ENCODE data around the gene LMLN. TPM values are rescaled to one million over a fixed set of nuclear protein-coding genes. Genes with fewer than 3 reads are reported as not detected.
"Not testable (repeated sequence)": the region's sequence is repeated elsewhere in the genome, so short reads cannot be mapped to it uniquely, and the experiment has no call there.

Gene LMLN
- total and polyA plus RNA-seq, 2 donors from 2014 or later = 1.6 to 10.5 TPM

DNA sequence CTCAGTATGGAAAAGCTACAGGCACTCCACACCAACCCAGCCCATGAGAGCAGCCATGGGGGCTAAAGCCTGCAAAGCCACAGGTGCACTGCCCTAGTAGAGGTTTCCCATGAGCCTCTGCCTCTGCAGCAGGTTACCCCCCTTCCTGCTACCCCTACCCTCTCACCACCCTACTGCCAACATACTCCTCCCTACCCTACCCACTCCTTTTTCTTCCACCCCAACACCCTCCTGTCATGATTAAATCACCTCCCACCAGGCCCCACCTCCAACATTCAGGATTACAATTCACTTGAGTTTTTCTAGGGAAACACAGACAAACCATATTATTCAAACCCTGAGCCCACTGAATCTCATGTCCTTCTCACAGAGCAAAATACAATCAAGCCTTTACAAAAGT lies 88.4 kb downstream of the LMLN start:
- Histone ChIP-seq H3K9me3 (ENCODE audit: control insufficient read depth in 2 of 3, insufficient read depth in 1 of 3, low read length in 3 of 3) (no peaks in the 10 kb centered on the region), H3K9ac (ENCODE audit: low read length in 3 of 3) (no peak overlapping the region), H3K27me3 (ENCODE audit: control insufficient read depth, insufficient read depth, low read length) (no peaks in the 10 kb centered on the region), H3K4me3 (ENCODE audit: low read length in 3 of 3) (no peak overlapping the region), H3K4me1 (ENCODE audit: control insufficient read depth in 2 of 3, insufficient read depth in 2 of 3, low read depth in 1 of 3, low read length in 3 of 3) (no peaks in the 10 kb centered on the region), H3K36me3 (ENCODE audit: control insufficient read depth in 2 of 3, insufficient read depth in 3 of 3, low read length in 3 of 3) (no peaks in the 10 kb centered on the region), H3K27ac (ENCODE audit: low read depth in 2 of 2, low read length in 2 of 2) (no peak overlapping the region)
- TF ChIP-seq, protein P1, sequence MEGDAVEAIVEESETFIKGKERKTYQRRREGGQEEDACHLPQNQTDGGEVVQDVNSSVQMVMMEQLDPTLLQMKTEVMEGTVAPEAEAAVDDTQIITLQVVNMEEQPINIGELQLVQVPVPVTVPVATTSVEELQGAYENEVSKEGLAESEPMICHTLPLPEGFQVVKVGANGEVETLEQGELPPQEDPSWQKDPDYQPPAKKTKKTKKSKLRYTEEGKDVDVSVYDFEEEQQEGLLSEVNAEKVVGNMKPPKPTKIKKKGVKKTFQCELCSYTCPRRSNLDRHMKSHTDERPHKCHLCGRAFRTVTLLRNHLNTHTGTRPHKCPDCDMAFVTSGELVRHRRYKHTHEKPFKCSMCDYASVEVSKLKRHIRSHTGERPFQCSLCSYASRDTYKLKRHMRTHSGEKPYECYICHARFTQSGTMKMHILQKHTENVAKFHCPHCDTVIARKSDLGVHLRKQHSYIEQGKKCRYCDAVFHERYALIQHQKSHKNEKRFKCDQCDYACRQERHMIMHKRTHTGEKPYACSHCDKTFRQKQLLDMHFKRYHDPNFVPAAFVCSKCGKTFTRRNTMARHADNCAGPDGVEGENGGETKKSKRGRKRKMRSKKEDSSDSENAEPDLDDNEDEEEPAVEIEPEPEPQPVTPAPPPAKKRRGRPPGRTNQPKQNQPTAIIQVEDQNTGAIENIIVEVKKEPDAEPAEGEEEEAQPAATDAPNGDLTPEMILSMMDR (IDR thresholded peaks at IDR 0.05; ENCODE audit: borderline replicate concordance, extremely low read depth, insufficient read depth) = no peak
- DNase-seq = no peak
- FAIRE-seq = no peak
- intact Hi-C loops (cut with DNase I) = no loop called here

DNA sequence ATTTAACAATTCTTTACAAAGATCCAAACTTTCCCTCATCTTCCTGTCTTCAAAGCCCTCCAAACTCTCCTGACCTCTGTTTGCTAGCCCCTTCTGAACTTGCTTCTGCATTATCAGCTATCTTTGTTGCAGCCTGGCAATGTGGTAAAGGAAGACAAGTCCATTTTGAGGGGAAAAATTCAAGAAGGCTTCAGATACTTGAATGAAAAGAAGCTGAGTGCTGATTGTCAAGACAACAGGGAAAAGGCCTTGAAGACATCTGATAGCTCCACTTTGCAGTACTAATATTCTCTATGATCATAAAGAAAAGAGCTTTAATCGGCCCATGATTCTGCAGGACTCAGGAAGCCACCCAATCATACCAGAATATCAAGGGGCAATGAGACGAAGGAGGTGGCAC lies 91.8 kb downstream of the LMLN start:
- no peaks in the 10 kb centered on the region for H3K27me3 ChIP-seq (ENCODE audit: control insufficient read depth, insufficient read depth, low read length)
- no peak overlapping the region for H3K9ac ChIP-seq (ENCODE audit: low read length in 3 of 3)
- intact Hi-C loops (cut with DNase I) = no loop called here
- no peaks in the 10 kb centered on the region for H3K9me3 ChIP-seq (ENCODE audit: control insufficient read depth in 2 of 3, insufficient read depth in 1 of 3, low read length in 3 of 3)
- FAIRE-seq = no peak
- no peak overlapping the region for H3K27ac ChIP-seq (ENCODE audit: low read depth in 2 of 2, low read length in 2 of 2)
- no peaks in the 10 kb centered on the region for H3K36me3 ChIP-seq (ENCODE audit: control insufficient read depth in 2 of 3, insufficient read depth in 3 of 3, low read length in 3 of 3)
- no peak overlapping the region for H3K4me3 ChIP-seq (ENCODE audit: low read length in 3 of 3)
- DNase-seq = no peak
- no peaks in the 10 kb centered on the region for H3K4me1 ChIP-seq (ENCODE audit: control insufficient read depth in 2 of 3, insufficient read depth in 2 of 3, low read depth in 1 of 3, low read length in 3 of 3)
- TF ChIP-seq, protein P1 (IDR thresholded peaks at IDR 0.05; ENCODE audit: borderline replicate concordance, extremely low read depth, insufficient read depth) = no peak

DNA sequence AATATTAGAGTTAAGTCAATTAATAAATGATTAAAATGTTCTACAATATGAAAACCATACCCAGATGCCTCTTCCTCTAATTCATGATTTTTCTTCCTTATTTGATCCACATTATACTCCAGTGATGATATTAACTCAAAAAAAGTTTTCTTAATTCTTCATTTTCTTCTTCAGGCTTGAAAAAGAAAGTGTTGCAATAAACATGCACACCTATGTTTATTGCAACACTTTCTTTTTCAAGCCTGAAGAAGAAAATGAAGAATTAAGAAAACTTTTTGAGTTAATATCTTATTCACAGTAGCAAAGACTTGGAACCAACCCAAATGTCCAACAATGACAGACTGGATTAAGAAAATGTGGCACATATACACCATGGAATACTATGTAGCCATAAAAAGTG lies 93.4 kb downstream of the LMLN start:
- FAIRE-seq; H3K4me1 ChIP-seq (ENCODE audit: control insufficient read depth in 2 of 3, insufficient read depth in 2 of 3, low read depth in 1 of 3, low read length in 3 of 3); H3K4me3 ChIP-seq (ENCODE audit: low read length in 3 of 3); H3K9me3 ChIP-seq (ENCODE audit: control insufficient read depth in 2 of 3, insufficient read depth in 1 of 3, low read length in 3 of 3); DNase-seq; H3K9ac ChIP-seq (ENCODE audit: low read length in 3 of 3); intact Hi-C loops (cut with DNase I); H3K27ac ChIP-seq (ENCODE audit: low read depth in 2 of 2, low read length in 2 of 2); H3K36me3 ChIP-seq (ENCODE audit: control insufficient read depth in 2 of 3, insufficient read depth in 3 of 3, low read length in 3 of 3); H3K27me3 ChIP-seq (ENCODE audit: control insufficient read depth, insufficient read depth, low read length): not testable (repeated sequence)

DNA sequence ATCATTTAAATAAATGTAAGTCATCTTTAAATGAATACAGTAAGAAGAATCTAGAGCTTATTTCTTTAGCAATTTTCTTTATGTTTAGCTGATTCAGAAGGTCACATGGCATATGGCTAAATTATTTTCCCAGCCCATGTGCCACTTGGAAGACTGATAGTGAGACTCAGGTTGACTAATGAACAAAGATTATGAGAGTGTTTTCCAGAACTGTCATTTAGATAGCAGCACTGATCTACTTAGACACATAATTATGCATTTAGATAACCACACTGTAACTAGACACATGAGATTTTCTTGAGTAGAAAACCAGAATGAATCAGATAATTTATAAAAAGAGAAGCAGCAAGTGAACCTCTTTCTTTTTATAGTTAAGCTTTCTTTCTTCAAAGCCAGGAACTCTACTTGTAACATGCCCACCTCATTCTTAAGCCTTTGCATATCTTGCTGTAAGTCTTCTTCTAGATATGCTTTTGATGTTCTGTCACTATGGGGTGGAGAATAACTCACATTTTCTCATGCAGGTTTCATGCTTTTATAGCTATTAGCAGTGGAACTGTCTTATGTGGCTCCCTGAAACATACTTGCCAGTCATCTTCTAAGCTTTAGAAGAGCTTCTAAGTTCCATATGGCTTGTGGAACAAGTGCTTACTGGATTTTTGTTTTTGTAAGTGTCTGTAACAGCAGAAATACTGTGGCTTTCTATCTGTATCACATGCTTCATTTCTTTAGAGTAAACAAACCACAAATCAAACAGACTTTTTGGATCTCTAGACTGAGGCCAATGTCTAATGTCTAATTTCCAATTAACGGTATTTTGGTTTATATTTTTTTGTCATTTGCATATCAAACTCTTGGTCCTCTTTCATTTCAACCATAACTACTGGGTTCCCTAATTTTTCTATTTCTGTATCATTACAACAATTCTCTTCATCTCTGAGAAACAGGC lies 101.4 kb downstream of the LMLN start:
- TF ChIP-seq, protein P1 (IDR thresholded peaks at IDR 0.05; ENCODE audit: borderline replicate concordance, extremely low read depth, insufficient read depth) = no peak
- intact Hi-C loops (cut with DNase I) = no loop called here

More for the DNA sequence above, 101.4 kb downstream of the LMLN start:
- H3K9me3 ChIP-seq (ENCODE audit: control insufficient read depth in 2 of 3, insufficient read depth in 1 of 3, low read length in 3 of 3) = no peaks in the 10 kb centered on the region
- H3K36me3 ChIP-seq (ENCODE audit: control insufficient read depth in 2 of 3, insufficient read depth in 3 of 3, low read length in 3 of 3) = no peaks in the 10 kb centered on the region
- H3K4me1 ChIP-seq (ENCODE audit: control insufficient read depth in 2 of 3, insufficient read depth in 2 of 3, low read depth in 1 of 3, low read length in 3 of 3) = no peaks in the 10 kb centered on the region
- FAIRE-seq = no peak
- DNase-seq = no peak
- no peak overlapping the region for H3K4me3 ChIP-seq (ENCODE audit: low read length in 3 of 3)
- no peak overlapping the region for H3K9ac ChIP-seq (ENCODE audit: low read length in 3 of 3)
- H3K27me3 ChIP-seq (ENCODE audit: control insufficient read depth, insufficient read depth, low read length) = no peaks in the 10 kb centered on the region
- H3K27ac ChIP-seq (ENCODE audit: low read depth in 2 of 2, low read length in 2 of 2) = no peak overlapping the region
